Memory B cell (primary cell): ENCODE results near the gene ACOXL.
A peak's percentile ranks its signal among the peaks of the same experiment; 100 is the strongest.
"Not testable (repeated sequence)": the region's sequence is repeated elsewhere in the genome, so short reads cannot be mapped to it uniquely, and the experiment has no call there.

ENCODE experiments used
- ATAC-seq: fragments of 150-1000 bp; cut with Tn5 transposase; 2 replicates; pipeline ENCODE4 v1.10.0; 2021; ENCODE audit warnings: low read depth, mild to moderate bottlenecking, moderate library complexity
- DNase-seq, 2 donors: peaks; one replicate each; pipeline ENCODE4 v3.0.0; 2022; ENCODE audit warnings: low spot score in 2 of 2
- H3K27ac Mint-ChIP-seq: one replicate; pipeline ENCODE4 v1.8.0; 2022; ENCODE audit warnings: mild to moderate bottlenecking, moderate library complexity, mixed read lengths
- H3K27me3 Mint-ChIP-seq: one replicate; pipeline ENCODE4 v1.8.0; 2022; ENCODE audit warnings: mixed read lengths
- H3K36me3 Mint-ChIP-seq: one replicate; pipeline ENCODE4 v1.8.0; 2022; ENCODE audit warnings: mild to moderate bottlenecking, mixed read lengths
- H3K4me1 Mint-ChIP-seq: one replicate; pipeline ENCODE4 v1.8.0; 2022; ENCODE audit warnings: mixed read lengths
- H3K4me3 Mint-ChIP-seq: one replicate; pipeline ENCODE4 v1.8.0; 2022; ENCODE audit warnings: mild to moderate bottlenecking, moderate library complexity, mixed read lengths
- H3K9me3 Mint-ChIP-seq: one replicate; pipeline ENCODE4 v1.8.0; 2022; ENCODE audit warnings: mixed read lengths

Gene ACOXL

GRCh38 chr2:111037128-111037527, 304.8 kb downstream of the ACOXL start:
- H3K36me3 Mint-ChIP-seq = no peaks in the 10 kb centered on the region
- H3K27ac Mint-ChIP-seq = no peak overlapping the region
- ATAC-seq = no peak
- H3K4me3 Mint-ChIP-seq = no peak overlapping the region
- peak in 1 of 2 donors; percentile 7 for DNase-seq
- peaks cover 16% of the 10 kb centered on the region for H3K27me3 Mint-ChIP-seq
- peaks cover 7% of the 10 kb centered on the region for H3K4me1 Mint-ChIP-seq
- no peaks in the 10 kb centered on the region for H3K9me3 Mint-ChIP-seq

DNA sequence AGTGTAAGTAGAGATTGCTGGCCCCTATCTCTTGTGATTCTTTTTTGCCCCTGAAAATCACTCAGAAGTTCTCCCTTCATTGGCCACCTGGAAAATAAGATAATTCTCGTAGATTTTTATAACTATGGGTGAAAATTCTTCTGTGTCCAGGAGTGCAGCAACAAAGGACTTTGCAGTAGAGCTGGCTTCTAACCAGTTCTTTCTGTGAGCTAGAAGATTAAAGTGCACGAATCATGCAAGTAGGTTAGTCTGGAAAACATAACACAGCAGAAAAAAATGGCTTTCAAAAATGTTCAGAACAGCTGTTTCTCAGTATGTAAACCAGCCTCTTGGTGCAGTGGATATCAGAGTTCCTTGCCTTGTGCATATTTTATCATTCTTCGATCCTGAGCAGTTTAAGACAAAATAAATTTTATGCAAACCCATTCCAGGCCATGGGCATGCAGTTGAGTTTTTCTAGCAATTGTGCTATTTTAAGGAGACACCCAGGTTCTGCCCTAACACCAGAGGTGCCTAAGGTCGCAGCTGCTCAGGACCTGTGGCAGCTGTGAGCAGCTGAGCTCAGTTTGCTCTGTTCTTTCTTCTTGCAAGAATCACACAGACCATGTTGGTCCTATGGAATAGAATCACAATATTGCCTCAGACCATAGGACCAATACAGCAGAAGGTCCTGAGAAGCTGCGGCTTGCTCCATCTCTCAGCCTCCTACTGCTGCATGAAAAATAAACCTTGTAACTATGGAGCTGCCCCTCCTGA, 307.4 kb downstream of the ACOXL start:
- ATAC-seq = no peak
- peaks cover 12% of the 10 kb centered on the region for H3K27me3 Mint-ChIP-seq
- no peaks in the 10 kb centered on the region for H3K9me3 Mint-ChIP-seq
- no peak for DNase-seq
- H3K4me3 Mint-ChIP-seq = no peak overlapping the region
- H3K4me1 Mint-ChIP-seq = peaks cover 12% of the 10 kb centered on the region
- H3K27ac Mint-ChIP-seq = no peak overlapping the region
- no peaks in the 10 kb centered on the region for H3K36me3 Mint-ChIP-seq

GRCh38 chr2:111041398-111042202, 309.2 kb downstream of the ACOXL start:
- H3K27ac Mint-ChIP-seq = no peak overlapping the region
- H3K4me3 Mint-ChIP-seq = no peak overlapping the region
- peaks cover 10% of the 10 kb centered on the region for H3K27me3 Mint-ChIP-seq
- ATAC-seq (no peak), DNase-seq (no peak)
- peaks cover 6% of the 10 kb centered on the region for H3K4me1 Mint-ChIP-seq
- H3K9me3 Mint-ChIP-seq = no peaks in the 10 kb centered on the region
- H3K36me3 Mint-ChIP-seq = no peaks in the 10 kb centered on the region

GRCh38 chr2:111042261-111042660, 309.9 kb downstream of the ACOXL start:
- Mint-ChIP-seq H3K4me3 (no peak overlapping the region), H3K36me3 (no peaks in the 10 kb centered on the region), H3K27me3 (peaks cover 10% of the 10 kb centered on the region), H3K4me1 (peaks cover 6% of the 10 kb centered on the region), H3K27ac (no peak overlapping the region), H3K9me3 (no peaks in the 10 kb centered on the region)
- no peak for ATAC-seq
- no peak for DNase-seq

DNA sequence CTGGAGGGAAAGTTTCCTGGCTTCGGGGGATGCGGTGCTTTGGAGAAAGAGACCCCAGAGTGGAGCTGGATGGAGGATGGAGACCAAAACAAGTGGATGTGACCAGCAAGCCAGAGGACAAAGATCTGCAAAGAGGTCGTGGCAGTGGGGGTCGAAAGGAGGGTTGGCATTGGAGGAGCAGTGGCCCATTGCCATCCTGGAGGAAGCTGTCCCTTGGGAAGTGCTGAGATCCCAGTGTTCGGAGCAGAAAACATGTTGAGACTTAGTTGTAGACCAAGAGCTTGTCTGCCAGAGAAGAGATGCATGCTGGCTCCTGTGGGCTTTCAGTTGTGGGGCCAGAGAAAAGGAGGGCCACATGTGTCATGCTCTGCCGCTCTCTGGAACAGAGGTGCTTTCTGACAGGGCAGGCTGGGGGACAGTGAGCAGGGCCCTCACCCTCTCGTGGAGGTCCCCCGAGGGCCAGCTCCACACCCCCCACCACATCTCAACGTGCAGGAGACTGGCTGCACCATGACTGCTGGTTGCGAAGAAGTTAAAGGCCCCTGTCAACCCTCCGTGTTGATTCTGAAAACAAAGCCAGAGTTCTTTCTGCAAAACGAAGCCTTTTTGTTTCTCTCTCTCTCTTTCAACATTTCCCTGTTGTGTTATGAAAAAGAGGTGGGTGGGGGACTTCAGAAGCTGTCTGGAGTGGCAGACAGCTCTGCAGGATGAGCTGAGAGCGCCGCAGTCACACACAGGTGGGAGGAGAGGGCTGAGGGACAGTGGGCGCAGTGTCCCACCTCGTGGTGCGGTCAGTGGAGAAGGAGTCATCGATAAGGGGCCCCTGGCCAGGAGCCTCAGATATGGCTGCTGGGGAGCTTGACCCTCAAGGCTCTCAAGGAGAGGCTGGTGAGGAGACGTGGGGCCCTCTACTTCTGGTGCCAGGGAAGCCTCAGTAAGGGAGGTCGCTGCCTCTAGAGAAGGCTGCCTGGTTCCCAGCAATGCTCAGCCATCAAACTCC, 310.7 kb downstream of the ACOXL start:
- ATAC-seq (no peak), DNase-seq (no peak)
- peaks cover 10% of the 10 kb centered on the region for H3K27me3 Mint-ChIP-seq
- no peak overlapping the region for H3K27ac Mint-ChIP-seq
- no peaks in the 10 kb centered on the region for H3K9me3 Mint-ChIP-seq
- H3K4me1 Mint-ChIP-seq = peaks cover 6% of the 10 kb centered on the region
- peak overlapping the region; percentile 14 for H3K4me3 Mint-ChIP-seq
- H3K36me3 Mint-ChIP-seq = no peaks in the 10 kb centered on the region

DNA sequence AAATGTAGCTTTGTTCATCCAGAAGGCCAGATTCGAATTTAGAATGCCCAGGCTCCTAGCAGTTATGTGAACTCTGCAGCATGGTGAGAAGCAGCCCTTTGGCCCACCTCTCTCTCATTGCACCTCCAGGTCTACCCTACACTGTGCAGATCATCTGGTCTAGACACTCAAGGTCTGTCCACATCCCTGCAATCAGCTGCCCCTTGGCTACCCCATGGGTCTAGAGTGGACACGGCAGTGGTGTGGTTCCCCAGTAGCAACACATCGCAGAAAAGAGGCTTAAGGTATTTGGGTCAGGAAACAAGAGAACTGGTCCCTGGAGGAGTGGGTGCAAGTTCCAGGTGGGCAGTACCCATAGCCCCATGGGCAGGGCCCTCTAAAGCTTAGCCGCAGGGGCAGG, 311.7 kb downstream of the ACOXL start:
- Mint-ChIP-seq H3K36me3 (no peaks in the 10 kb centered on the region), H3K9me3 (no peaks in the 10 kb centered on the region), H3K27me3 (peaks cover 10% of the 10 kb centered on the region), H3K27ac (no peak overlapping the region), H3K4me3 (no peak overlapping the region), H3K4me1 (peaks cover 6% of the 10 kb centered on the region)
- ATAC-seq (no peak), DNase-seq (no peak)

- not testable (repeated sequence) for DNase-seq, H3K36me3 Mint-ChIP-seq, H3K27ac Mint-ChIP-seq, H3K4me1 Mint-ChIP-seq, ATAC-seq, H3K27me3 Mint-ChIP-seq, H3K9me3 Mint-ChIP-seq, H3K4me3 Mint-ChIP-seq
Measured at GRCh38 chr2:111045236-111045635, 312.9 kb downstream of the ACOXL start.

- no peak overlapping the region for H3K27ac Mint-ChIP-seq
- peaks cover 5% of the 10 kb centered on the region for H3K27me3 Mint-ChIP-seq
- H3K4me1 Mint-ChIP-seq = peaks cover 11% of the 10 kb centered on the region
Measured at GRCh38 chr2:111045771-111046444, 313.5 kb downstream of the ACOXL start.

DNA sequence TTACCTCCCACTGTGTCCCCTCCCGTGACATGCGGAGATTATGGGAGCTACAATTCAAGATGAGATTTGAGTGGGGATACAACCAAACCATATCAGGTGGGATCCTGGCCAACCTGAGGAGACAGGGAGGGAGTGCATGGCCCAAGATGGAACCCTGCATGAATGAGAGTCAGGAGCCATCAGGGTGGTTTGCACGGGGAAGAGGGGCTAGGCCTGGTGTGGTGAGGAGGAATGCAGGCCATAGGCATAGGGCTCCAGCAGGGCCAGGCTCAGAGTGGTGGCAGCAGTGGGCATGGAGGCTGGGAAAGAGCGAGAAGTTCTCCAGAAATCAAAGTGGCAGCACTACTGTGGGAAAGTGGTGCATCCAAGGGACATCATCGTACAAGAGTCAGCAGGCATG, 314.3 kb downstream of the ACOXL start:
- H3K4me1 Mint-ChIP-seq = peaks cover 11% of the 10 kb centered on the region
- no peaks in the 10 kb centered on the region for H3K36me3 Mint-ChIP-seq
- H3K4me3 Mint-ChIP-seq = no peak overlapping the region
- ATAC-seq (no peak), DNase-seq (no peak)
- no peak overlapping the region for H3K27ac Mint-ChIP-seq
- H3K27me3 Mint-ChIP-seq = no peaks in the 10 kb centered on the region
- H3K9me3 Mint-ChIP-seq = no peaks in the 10 kb centered on the region

More at GRCh38 chr2:111045771-111046444, 313.5 kb downstream of the ACOXL start:
- ATAC-seq = no peak
- Mint-ChIP-seq H3K36me3 (no peaks in the 10 kb centered on the region), H3K4me3 (no peak overlapping the region), H3K9me3 (no peaks in the 10 kb centered on the region)
- no peak for DNase-seq

DNA sequence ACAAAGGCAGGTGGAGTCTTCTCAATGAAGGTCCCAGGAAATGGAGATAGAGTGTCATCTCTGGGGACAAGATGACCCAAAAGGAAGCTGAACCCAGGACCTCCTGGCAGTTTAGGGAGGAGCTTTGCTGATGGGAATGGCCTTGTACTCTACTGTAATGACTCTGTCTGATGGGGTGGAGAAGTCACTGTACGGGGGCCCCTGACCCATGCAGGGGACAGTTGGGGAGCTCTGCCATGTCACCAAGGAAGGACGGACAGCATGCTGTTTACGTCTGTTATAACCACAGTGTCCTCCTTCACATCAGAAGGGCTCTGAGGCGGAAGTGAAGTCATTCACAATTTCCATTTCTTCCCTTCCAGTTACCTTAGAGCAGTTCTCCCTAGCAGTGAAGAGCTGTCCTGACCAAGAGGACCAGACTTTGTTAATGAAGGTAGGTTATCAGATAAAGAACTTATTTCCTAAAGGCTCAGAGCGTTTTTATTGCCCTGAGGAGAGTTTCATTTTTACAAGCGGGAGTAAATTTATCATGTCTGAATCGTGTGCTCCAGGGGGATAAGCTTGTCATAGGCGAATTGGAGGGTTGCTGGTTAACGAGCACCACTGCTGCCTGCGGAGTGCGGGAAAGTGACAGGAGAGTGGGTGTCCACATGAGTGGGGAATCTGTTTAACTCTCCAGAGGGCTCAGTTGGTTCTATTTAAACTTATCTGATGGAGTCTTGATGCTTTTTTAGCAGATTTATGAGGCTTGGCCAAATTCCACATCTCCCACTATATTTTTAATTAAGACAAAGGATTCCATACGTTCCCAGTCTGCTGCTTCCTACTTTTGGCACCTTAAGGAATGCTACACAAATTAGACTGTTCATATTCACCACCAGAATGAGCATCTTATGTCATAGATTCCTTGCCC, 316.7 kb downstream of the ACOXL start:
- Mint-ChIP-seq H3K4me1 (peaks cover 6% of the 10 kb centered on the region), H3K36me3 (no peaks in the 10 kb centered on the region), H3K9me3 (no peaks in the 10 kb centered on the region), H3K27me3 (no peaks in the 10 kb centered on the region), H3K27ac (no peak overlapping the region), H3K4me3 (no peak overlapping the region)
- DNase-seq (no peak), ATAC-seq (no peak)

- H3K4me3 Mint-ChIP-seq = no peak overlapping the region
- H3K27ac Mint-ChIP-seq = no peak overlapping the region
- no peaks in the 10 kb centered on the region for H3K9me3 Mint-ChIP-seq
- peaks cover 12% of the 10 kb centered on the region for H3K4me1 Mint-ChIP-seq
- ATAC-seq (no peak), DNase-seq (no peak)
- no peaks in the 10 kb centered on the region for H3K27me3 Mint-ChIP-seq
- H3K36me3 Mint-ChIP-seq = no peaks in the 10 kb centered on the region
Measured at GRCh38 chr2:111049792-111050640, 317.6 kb downstream of the ACOXL start.
